ENCODE measurements around the gene SKOR2. TPM values are rescaled to one million over a fixed set of nuclear protein-coding genes. Genes with fewer than 3 reads are reported as not detected.

Gene SKOR2
- total and polyA plus RNA-seq, 2 of the 4 experiments (the other 2 are of a cell fraction) = not detected

- Histone ChIP-seq H3K9me1 (ENCODE audit: insufficient read depth, low read length) (no peaks in the 10 kb centered on the region), H3K27me3 (ENCODE audit: control insufficient read depth, insufficient read depth, low read length) (peaks cover 2% of the 10 kb centered on the region), H2BK15ac (ENCODE audit: low read depth, low read length) (no peak overlapping the region), H4K91ac (ENCODE audit: insufficient read depth, low read depth, low read length) (no peak overlapping the region), H2AFZ (replicated peaks; ENCODE audit: low read length, poor library complexity) (no peak overlapping the region), H3K4me1 (ENCODE audit: control insufficient read depth, insufficient read depth, low read length) (no peaks in the 10 kb centered on the region), H3K14ac (replicated peaks; ENCODE audit: low read depth, low read length) (no peak overlapping the region), H4K8ac (ENCODE audit: low read depth in 2 of 2, low read length in 2 of 2) (no peak overlapping the region), H3K18ac (ENCODE audit: low read depth, low read length) (no peak overlapping the region), H3K27ac (ENCODE audit: insufficient read depth, low read length) (no peak overlapping the region), H2AK9ac (replicated peaks; ENCODE audit: low read depth, low read length, poor library complexity) (no peak overlapping the region), H4K5ac (ENCODE audit: low read depth, low read length) (no peak overlapping the region), H2BK120ac (ENCODE audit: low read depth, low read length) (no peak overlapping the region), H3K4me2 (ENCODE audit: low read depth, low read length) (no peak overlapping the region), H3K4me3 (ENCODE audit: insufficient read depth, low read depth, low read length) (no peak overlapping the region), H3K36me3 (ENCODE audit: control insufficient read depth, insufficient read depth, low read length) (no peaks in the 10 kb centered on the region), H2BK5ac (ENCODE audit: low read depth, low read length, poor library complexity, severe bottlenecking) (no peak overlapping the region), H3K79me1 (ENCODE audit: low read depth in 1 of 2, low read length in 2 of 2) (no peaks in the 10 kb centered on the region), H3K56ac (ENCODE audit: extremely low read depth, insufficient read depth, low read length) (no peak overlapping the region), H3K9me3 (ENCODE audit: control insufficient read depth, insufficient read depth, low read length) (no peaks in the 10 kb centered on the region), H4K20me1 (ENCODE audit: insufficient read depth, low read length) (no peaks in the 10 kb centered on the region), H3K23ac (ENCODE audit: low read depth, low read length) (no peak overlapping the region), H3K4ac (ENCODE audit: low read depth, low read length) (no peak overlapping the region), H2AK5ac (ENCODE audit: low read depth, low read length) (no peak overlapping the region), H3K9ac (ENCODE audit: low read depth, low read length) (no peak overlapping the region), H2BK20ac (ENCODE audit: low read depth, low read length) (no peak overlapping the region)
- POLR2A ChIA-PET (ENCODE audit: unreplicated experiment) = no interaction called here
- DNase-seq (peak; percentile 32), ATAC-seq (ENCODE audit: low read depth) (peak; percentile 21; the same call in 1 of the 2 replicates)
- WGBS, 2 experiments (ENCODE audit: extremely low coverage in 2 of 2, insufficient read length in 1 of 2) = 86% methylated on average over 1 of the region's 2 CpGs; no CpG with 5 or more reads in 1 of the 2 experiments
- intact Hi-C loops (cut with micrococcal nuclease) (no loop called here), dilution Hi-C loops (cut with HindIII; ENCODE audit: low sequenced_read_pairs, unreplicated experiment) (no loop called here), in situ Hi-C loops (cut with MboI; ENCODE audit: low sequenced_read_pairs) (no loop called here)
- BruUV-seq (replicated peaks) = no TSS peak
- CTCF ChIA-PET = interaction anchor here (1.8 kb wide), 1 partner anchor 12 kb away, joined by 5 read pairs; no protein-coding TSS in a partner anchor
- TF ChIP-seq RCOR1 (IDR thresholded peaks at IDR 0.05; ENCODE audit: insufficient replicate concordance, low read length) (no peak), RFX5 (IDR thresholded peaks at IDR 0.05; ENCODE audit: low read depth, low read length) (no peak), ELK1 (IDR thresholded peaks at IDR 0.05; ENCODE audit: borderline replicate concordance, low read depth, low read length) (no peak), MXI1 (IDR thresholded peaks at IDR 0.05; ENCODE audit: borderline replicate concordance, low read depth, low read length) (no peak), CHD1 (IDR thresholded peaks at IDR 0.05; ENCODE audit: low read depth, low read length) (no peak), SMC3 (IDR thresholded peaks at IDR 0.05; ENCODE audit: low read depth, low read length) (no peak), MAZ (IDR thresholded peaks at IDR 0.05; ENCODE audit: borderline replicate concordance, low read depth, low read length) (no peak), FOS (IDR thresholded peaks at IDR 0.05; ENCODE audit: low read depth, low read length) (no peak), BHLHE40 (IDR thresholded peaks at IDR 0.05; ENCODE audit: low read depth, low read length) (no peak), CTCF (conservative IDR thresholded peaks at IDR 0.05; ENCODE audit: low read depth, low read length) (no peak), POLR2A (IDR thresholded peaks at IDR 0.05; ENCODE audit: low read depth, low read length) (no peak), NFE2L2 (IDR thresholded peaks at IDR 0.05; ENCODE audit: low read depth, low read length) (no peak), CEBPB (IDR thresholded peaks at IDR 0.05; ENCODE audit: low read depth, low read length) (no peak), MAFK (IDR thresholded peaks at IDR 0.05; ENCODE audit: low read depth, low read length) (no peak)
- TF ChIP-seq, protein P1, sequence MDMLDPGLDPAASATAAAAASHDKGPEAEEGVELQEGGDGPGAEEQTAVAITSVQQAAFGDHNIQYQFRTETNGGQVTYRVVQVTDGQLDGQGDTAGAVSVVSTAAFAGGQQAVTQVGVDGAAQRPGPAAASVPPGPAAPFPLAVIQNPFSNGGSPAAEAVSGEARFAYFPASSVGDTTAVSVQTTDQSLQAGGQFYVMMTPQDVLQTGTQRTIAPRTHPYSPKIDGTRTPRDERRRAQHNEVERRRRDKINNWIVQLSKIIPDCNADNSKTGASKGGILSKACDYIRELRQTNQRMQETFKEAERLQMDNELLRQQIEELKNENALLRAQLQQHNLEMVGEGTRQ (IDR thresholded peaks at IDR 0.05; ENCODE audit: low read depth, low read length) = no peak
Observed at GRCh38 chr18:47191961-47192360, 59.5 kb downstream of the SKOR2 start.

Measured in IMR-90 (cell line).